Skeletal muscle tissue (tissue), 4 donors: ENCODE measurements around the gene PHACTR1. TPM values are rescaled to one million over a fixed set of nuclear protein-coding genes. Genes with fewer than 3 reads are reported as not detected.

Experiments used
- H3K27ac ChIP-seq: one replicate; pipeline ENCODE4 v1.7.0; 2013; ENCODE audit warnings: mild to moderate bottlenecking, low read depth, low read length, inconsistent platforms
- H3K27me3 ChIP-seq, 3 donors: one replicate each; pipeline ENCODE4 v1.7.0; 2013; ENCODE audit warnings: low read length in 3 of 3; ENCODE audit not compliant: control insufficient read depth in 3 of 3, insufficient read depth in 3 of 3
- H3K36me3 ChIP-seq, 3 donors: one replicate each; pipeline ENCODE4 v1.7.0; 2013; ENCODE audit warnings: low read length in 3 of 3; ENCODE audit not compliant: control insufficient read depth in 3 of 3, insufficient read depth in 3 of 3
- H3K4me1 ChIP-seq, 3 donors: one replicate each; pipeline ENCODE4 v1.7.0; 2013; ENCODE audit warnings: low read length in 3 of 3, mild to moderate bottlenecking in 3 of 3; ENCODE audit not compliant: control insufficient read depth in 3 of 3, insufficient read depth in 3 of 3
- H3K4me3 ChIP-seq, 3 donors: one replicate each; pipeline ENCODE4 v1.7.0; 2013; ENCODE audit warnings: low read length in 3 of 3
- H3K9ac ChIP-seq, 3 donors: one replicate each; pipeline ENCODE4 v1.7.0; 2013; ENCODE audit warnings: low read length in 3 of 3, mild to moderate bottlenecking in 3 of 3, moderate library complexity in 2 of 3, low read depth in 1 of 3
- H3K9me3 ChIP-seq, 3 donors: one replicate each; pipeline ENCODE4 v1.7.0; 2013; ENCODE audit warnings: low read length in 3 of 3; ENCODE audit not compliant: control insufficient read depth in 3 of 3
- total RNA-seq: library from RNA; depleted of rRNA; stranded (reverse); fragments of >200 nt; gene quantifications from one replicate; pipeline ENCODE4 v1.2.3, GENCODE V29; 2014
- donor health status: Osteomylitis.

The PHACTR1 gene
- total RNA-seq, 1 donor from 2014 or later, result 5.7 TPM

DNA sequence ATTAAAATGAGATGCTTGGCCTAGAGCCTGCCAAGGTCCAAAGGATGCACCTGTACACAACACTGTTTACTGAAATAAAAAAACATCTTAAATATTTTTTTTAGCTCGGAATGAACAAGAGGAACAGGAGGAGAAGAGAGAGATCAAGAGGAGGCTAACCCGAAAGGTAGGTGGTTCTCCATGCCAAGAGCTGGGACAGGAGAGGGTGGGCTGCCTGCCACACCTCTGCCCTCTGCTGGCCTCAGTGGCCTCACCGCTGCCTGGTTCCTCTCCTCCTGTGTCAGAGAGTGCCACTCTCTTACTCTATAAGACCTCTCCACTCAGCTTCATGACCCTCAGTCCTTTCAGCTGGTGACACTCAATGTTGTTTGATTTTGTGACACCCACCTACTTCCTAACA is 561.6 kb downstream of the PHACTR1 start:
- no peaks in the 10 kb centered on the region for H3K4me1 ChIP-seq
- H3K4me3 ChIP-seq, result no peak overlapping the region
- no peaks in the 10 kb centered on the region for H3K9me3 ChIP-seq
- H3K27me3 ChIP-seq, result no peaks in the 10 kb centered on the region
- H3K9ac ChIP-seq, result no peak overlapping the region
- H3K27ac ChIP-seq, result no peak overlapping the region
- H3K36me3 ChIP-seq, result no peaks in the 10 kb centered on the region

DNA sequence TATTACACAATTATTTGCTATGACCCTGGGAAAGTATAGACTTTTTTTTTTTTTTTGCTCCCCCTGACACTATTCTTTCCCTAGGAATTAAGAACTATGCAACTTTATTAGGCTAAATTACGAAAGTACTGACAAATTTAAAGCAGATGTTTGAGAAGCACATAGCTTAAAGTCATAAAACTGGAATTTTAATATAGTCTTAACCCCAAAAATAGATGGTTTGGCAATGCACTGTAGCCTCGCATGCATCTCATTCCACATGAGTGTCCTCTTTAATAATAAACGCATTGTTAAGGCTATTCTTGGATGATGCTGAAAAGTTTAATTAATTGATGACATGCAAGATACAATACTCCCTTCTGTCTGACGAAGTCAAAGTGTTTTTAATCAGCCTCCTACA is 562.4 kb downstream of the PHACTR1 start:
- no peaks in the 10 kb centered on the region for H3K36me3 ChIP-seq
- no peaks in the 10 kb centered on the region for H3K4me1 ChIP-seq
- H3K9me3 ChIP-seq, result no peaks in the 10 kb centered on the region
- no peak overlapping the region for H3K4me3 ChIP-seq
- no peak overlapping the region for H3K27ac ChIP-seq
- H3K27me3 ChIP-seq, result no peaks in the 10 kb centered on the region
- no peak overlapping the region for H3K9ac ChIP-seq

DNA sequence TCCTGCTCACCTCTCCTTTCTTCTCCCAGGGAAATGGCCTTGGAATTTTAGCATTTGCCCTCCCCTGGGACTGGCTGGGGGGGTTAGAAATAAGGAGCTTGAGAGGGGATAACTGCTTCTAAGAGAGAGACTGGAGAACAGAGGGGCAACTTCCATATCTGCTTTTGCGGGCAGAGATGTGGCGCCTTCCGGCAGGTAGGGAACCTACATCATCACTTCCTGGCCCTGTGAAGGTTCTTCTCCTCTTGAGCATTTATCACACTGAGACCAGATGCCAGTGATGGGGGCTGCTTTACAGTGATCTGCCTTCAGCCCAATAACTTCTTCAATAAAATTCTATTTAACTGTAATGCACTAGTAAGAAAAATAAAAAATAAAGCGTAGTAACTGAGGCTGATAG is 563.7 kb downstream of the PHACTR1 start:
- Histone ChIP-seq H3K4me3 (no peak overlapping the region), H3K36me3 (no peaks in the 10 kb centered on the region), H3K9me3 (no peaks in the 10 kb centered on the region), H3K27me3 (no peaks in the 10 kb centered on the region), H3K9ac (no peak overlapping the region), H3K4me1 (no peaks in the 10 kb centered on the region), H3K27ac (no peak overlapping the region)

DNA sequence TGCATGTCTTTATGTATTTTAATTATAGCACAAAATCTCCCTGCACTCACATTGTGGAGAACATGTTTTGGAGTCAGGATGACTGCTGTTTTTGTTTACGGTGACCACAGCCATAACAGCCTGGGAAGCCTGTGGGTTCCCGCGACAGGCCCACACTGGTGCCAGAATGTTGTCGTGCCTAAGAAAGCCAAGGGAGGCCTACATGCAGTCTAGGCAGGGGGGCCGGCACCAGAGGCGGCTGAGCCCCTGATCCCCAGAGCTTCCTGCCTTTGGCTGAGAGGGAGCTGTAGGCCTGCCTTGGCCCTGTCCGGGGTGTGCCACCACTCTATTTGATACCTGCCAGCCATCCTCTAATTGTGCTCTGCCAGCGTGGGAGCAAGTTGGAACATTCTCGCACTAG is 565.1 kb downstream of the PHACTR1 start:
- Histone ChIP-seq H3K4me1 (no peaks in the 10 kb centered on the region), H3K4me3 (no peak overlapping the region), H3K27me3 (no peaks in the 10 kb centered on the region), H3K27ac (no peak overlapping the region), H3K9ac (no peak overlapping the region), H3K36me3 (peaks cover 0 to 3% (median 1%) of the 10 kb centered on the region in 3 donors), H3K9me3 (peaks cover 0 to 3% (median 1%) of the 10 kb centered on the region in 3 donors)

DNA sequence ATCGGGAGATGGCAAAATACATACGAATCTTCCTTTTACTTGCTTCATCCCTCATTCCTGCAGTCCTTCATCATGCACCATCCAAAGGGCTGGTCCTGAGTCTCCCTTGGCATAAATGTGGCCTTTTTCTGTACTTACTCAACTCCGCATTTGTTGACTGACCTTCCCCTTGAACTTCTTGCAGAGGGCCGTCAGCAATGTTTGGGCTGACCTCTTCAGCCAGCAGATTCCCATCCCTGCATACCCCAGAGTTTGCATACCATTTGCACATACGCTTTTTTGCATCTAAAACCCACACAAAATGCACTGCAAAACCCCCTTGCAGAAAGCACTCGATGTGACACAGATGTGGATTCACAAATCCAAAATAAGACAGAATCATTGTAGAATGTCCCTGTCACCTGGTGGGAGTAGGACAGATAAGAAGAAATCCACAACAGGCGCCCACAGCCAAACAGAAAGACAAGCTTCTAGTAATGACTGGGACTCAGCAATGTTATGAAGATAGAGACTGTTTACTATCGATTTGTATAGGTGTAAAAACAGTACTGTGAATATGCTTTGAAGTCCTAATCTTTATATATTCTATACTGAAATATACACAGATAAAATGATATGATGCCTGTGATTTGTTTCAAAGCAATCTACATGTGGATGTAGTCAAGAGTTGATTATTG is 566.0 kb downstream of the PHACTR1 start:
- no peaks in the 10 kb centered on the region for H3K4me1 ChIP-seq
- H3K27me3 ChIP-seq, result no peaks in the 10 kb centered on the region
- peaks cover 0 to 7% (median 4%) of the 10 kb centered on the region in 3 donors for H3K9me3 ChIP-seq
- H3K27ac ChIP-seq, result no peak overlapping the region
- H3K9ac ChIP-seq, result no peak overlapping the region
- H3K36me3 ChIP-seq, result peaks cover 0 to 9% (median 7%) of the 10 kb centered on the region in 3 donors
- no peak overlapping the region for H3K4me3 ChIP-seq

DNA sequence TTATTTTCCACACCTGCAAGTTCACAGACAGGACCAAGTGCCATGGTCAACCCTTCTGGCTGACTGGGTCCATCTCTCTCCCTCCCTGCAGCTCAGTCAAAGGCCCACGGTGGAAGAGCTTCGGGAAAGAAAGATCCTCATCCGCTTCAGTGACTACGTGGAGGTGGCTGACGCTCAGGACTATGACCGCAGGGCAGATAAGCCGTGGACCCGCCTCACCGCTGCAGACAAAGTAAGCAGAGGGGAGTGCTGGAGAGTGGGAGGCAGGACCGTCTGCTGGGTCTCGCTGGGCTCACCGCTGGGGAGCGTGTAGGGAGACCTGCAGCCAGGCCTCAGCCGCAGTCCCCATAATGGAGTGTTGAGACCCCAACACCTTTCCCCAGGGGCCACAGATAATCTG is 566.8 kb downstream of the PHACTR1 start:
- no peaks in the 10 kb centered on the region for H3K4me1 ChIP-seq
- peaks cover 0 to 12% (median 9%) of the 10 kb centered on the region in 3 donors for H3K36me3 ChIP-seq

DNA sequence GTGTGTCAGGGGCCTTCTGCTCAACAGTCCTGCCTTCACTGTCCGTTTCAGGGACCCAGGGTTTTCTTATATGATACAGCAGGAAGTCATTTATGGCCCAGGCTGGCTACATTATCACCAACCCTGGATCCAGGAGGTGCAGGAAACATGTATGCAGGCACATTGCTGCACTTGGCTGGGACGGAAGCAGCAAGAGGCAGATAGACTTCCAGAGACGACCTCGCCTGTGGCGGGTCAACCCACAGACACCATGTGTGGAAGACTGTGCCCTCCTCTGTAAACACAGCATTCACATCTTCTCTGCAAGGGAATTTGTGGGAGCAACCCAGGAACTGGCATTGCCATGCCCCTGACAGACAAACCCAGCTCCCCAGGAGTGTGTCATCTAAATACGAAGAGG is 568.1 kb downstream of the PHACTR1 start:
- no peaks in the 10 kb centered on the region for H3K27me3 ChIP-seq
- no peaks in the 10 kb centered on the region for H3K4me1 ChIP-seq
- H3K9me3 ChIP-seq, result peaks cover 2 to 15% (median 7%) of the 10 kb centered on the region in 3 donors
- H3K36me3 ChIP-seq, result peaks cover 6 to 12% (median 10%) of the 10 kb centered on the region in 3 donors
- no peak overlapping the region for H3K9ac ChIP-seq
- H3K4me3 ChIP-seq, result no peak overlapping the region
- no peak overlapping the region for H3K27ac ChIP-seq

More for the DNA sequence above, 566.8 kb downstream of the PHACTR1 start:
- H3K9ac ChIP-seq, result no peak overlapping the region
- H3K27me3 ChIP-seq, result no peaks in the 10 kb centered on the region
- H3K27ac ChIP-seq, result no peak overlapping the region
- H3K4me3 ChIP-seq, result no peak overlapping the region
- H3K9me3 ChIP-seq, result peaks cover 0 to 10% (median 7%) of the 10 kb centered on the region in 3 donors

DNA sequence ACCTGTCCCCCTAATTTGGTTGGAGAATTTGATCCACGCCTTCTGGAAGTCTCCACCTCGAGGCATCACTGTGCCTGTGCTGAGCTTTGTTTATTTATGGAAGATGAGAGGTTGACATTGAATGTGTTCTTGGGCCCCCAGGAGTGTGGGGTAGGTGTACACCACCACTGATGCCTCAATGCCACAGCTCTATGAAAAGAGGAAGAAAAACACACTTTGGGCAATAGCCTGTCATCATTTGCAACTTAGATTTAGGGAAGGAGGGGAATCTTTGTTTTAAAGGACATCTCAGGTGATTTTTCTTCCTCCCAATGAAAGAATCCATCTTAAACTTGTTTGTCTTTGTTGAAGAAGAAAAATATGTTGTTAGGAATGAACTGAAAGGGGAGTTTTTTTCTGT is 569.1 kb downstream of the PHACTR1 start:
- peaks cover 2 to 15% (median 7%) of the 10 kb centered on the region in 3 donors for H3K9me3 ChIP-seq
- H3K27ac ChIP-seq, result no peak overlapping the region
- peaks cover 10 to 12% (median 10%) of the 10 kb centered on the region in 3 donors for H3K36me3 ChIP-seq
- H3K4me3 ChIP-seq, result no peak overlapping the region
- no peaks in the 10 kb centered on the region for H3K27me3 ChIP-seq
- no peaks in the 10 kb centered on the region for H3K4me1 ChIP-seq
- H3K9ac ChIP-seq, result no peak overlapping the region

DNA sequence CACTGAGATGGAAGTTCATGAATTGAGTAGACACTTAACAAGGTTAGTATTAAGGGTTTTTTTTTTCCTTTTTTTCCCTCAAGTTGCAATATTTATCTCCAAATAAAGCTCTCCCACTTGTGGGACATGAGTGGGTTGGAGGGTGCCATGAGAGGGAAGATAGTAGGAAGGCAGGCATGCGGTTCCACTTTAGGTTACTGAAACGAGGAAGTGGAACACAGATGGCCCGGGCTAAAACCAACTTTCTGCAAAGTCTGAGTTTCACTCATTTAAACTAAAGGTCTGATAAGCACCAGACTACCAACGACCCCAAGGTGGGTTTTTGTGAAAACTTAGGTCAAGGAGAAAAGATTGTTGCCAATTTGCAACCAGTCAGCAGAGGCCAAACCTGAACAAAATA is 569.6 kb downstream of the PHACTR1 start:
- H3K36me3 ChIP-seq, result peaks cover 10 to 12% (median 11%) of the 10 kb centered on the region in 3 donors
- H3K27me3 ChIP-seq, result no peaks in the 10 kb centered on the region
- no peaks in the 10 kb centered on the region for H3K4me1 ChIP-seq
- H3K4me3 ChIP-seq, result no peak overlapping the region
- no peak overlapping the region for H3K9ac ChIP-seq
- peaks cover 2 to 15% (median 7%) of the 10 kb centered on the region in 3 donors for H3K9me3 ChIP-seq
- no peak overlapping the region for H3K27ac ChIP-seq

DNA sequence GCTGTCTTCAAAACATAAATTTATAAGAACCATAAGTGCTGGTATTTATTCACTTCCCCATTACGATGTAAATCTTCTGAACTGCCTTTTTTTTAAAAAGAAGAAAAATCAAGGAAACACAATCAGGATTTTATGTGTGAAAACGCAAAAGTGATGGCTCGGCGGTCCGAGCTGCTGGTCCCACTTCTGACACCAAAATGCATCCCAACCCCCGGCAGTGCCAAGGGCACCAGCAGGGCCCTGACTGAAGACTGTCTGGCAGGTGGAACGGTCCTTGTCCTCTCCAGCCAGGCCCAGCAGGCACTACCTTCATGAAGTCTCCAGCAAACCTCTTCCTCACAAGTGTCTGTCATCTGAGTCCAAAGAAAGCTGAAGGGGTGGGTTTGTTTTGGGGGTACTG is 570.5 kb downstream of the PHACTR1 start:
- H3K27me3 ChIP-seq, result no peaks in the 10 kb centered on the region
- H3K27ac ChIP-seq, result no peak overlapping the region
- H3K9me3 ChIP-seq, result peaks cover 2 to 15% (median 7%) of the 10 kb centered on the region in 3 donors
- H3K9ac ChIP-seq, result no peak overlapping the region
- peaks cover 15 to 18% (median 15%) of the 10 kb centered on the region in 3 donors for H3K36me3 ChIP-seq
- H3K4me1 ChIP-seq, result no peaks in the 10 kb centered on the region
- H3K4me3 ChIP-seq, result no peak overlapping the region
